IPS-NIHi11 (cell line): Measurements from ENCODE around the gene EPS15.
A peak's percentile ranks its signal among the peaks of the same experiment; 100 is the strongest.
"Not testable (repeated sequence)": the region's sequence is repeated elsewhere in the genome, so short reads cannot be mapped to it uniquely, and the experiment has no call there.

Experiments used
- DNase-seq: peaks from one replicate; pipeline ENCODE4 v3.0.0; 2012; ENCODE audit warnings: mixed read lengths, low spot score

EPS15 gene

DNA sequence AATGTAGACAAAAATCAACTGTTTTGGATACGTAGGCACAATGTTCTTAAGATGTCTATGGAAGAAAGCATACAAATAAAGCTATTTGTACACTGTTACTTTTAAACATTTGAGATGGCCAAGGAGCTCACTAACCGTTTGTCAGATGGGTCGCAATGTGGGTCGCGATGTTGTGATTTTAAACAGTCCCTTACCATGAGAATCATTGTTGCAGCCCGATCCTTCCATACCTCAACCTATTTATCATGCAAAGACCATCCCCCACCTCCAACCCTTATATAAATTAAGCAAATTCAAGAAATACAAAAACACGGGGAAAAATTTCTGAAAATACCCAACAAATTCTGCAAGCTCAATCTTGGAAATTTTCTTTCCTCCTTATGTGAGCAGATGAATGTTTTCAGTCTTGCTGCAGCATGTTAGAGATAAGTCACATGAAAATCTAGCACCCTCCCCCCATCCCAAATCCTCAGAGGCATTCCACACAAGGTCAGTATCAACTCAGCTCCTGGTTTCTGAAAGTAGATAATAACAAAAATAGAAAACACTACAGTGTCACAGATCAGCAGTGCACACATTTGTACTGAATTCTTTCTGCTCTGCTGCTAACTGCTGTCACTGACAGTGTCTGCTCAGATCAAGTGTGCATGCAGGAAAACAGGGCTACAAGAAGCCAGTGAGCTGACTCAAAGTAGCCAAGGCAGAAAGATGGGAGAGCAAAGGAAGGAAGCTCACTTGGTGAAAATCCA, 95.8 kb downstream of the EPS15 start:
- peak; percentile 11 for DNase-seq

GRCh38 chr1:51422367-51423072, 96.5 kb downstream of the EPS15 start:
- DNase-seq = no peak

DNA sequence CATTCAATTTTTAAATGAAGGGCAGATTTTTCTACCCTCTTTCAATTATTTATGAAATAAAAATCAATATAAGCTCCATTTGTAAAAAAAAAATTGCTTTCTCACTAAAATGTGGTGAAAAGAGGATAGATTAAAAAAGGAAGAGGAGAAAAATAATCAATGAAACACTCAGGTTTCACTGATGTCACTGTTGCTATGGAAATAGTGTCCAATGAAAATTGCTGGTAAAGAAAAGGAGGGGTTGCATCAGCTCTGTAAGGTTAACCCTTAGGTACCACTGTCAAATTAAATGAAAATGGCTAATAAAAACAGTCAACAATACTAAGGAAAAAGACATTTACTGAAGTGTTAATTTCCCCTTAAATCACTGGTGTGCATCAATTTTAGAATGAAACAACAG, 97.1 kb downstream of the EPS15 start:
- DNase-seq = peak; percentile 78

- no peak for DNase-seq
These were observed 98.0 kb downstream of the EPS15 start for GRCh38 chr1:51420867-51421627.

- DNase-seq = no peak
These were observed 100.6 kb downstream of the EPS15 start for GRCh38 chr1:51418384-51418959.

- DNase-seq = no peak
These were observed 101.3 kb downstream of the EPS15 start for GRCh38 chr1:51417496-51418383.

GRCh38 chr1:51416910-51417309, 102.2 kb downstream of the EPS15 start:
- no peak for DNase-seq

DNA sequence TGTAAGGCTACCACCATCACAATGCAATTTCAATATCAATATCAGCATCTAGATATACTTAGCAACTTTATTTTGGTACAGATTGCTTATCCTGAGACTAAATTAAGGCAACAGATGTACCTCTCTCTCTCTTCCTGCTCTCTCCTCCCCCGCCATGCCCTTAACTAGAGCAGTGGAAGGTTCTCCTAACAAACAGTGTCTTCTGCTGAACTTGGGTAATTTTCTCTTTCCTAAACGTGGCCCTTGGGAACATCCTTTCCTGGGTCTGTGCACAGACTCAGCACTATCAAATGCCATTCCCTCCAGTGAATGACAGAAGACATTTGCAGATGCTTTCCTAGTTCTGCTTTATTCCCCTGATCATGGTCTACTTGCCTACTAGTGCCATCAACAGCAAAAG, 103.1 kb downstream of the EPS15 start:
- no peak for DNase-seq

- DNase-seq = no peak
These were observed 104.3 kb downstream of the EPS15 start for GRCh38 chr1:51414811-51415210.

DNA sequence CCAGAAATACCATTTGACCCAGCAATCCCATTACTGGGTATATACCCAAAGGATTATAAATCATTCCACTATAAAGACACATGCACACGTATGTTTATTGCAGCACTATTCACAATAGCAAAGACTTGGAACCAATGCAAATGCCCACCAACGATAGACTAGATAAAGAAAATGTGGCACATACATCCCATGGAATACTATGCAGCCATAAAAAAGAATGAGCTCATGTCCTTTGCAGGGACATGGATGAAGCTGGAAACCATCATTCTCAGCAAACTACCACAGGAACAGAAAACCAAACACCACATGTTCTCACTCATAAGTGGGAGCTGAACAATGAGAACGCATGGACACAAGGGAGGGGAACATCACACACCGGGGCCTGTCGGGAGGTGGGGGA, 107.2 kb downstream of the EPS15 start:
- not testable (repeated sequence) for DNase-seq

DNA sequence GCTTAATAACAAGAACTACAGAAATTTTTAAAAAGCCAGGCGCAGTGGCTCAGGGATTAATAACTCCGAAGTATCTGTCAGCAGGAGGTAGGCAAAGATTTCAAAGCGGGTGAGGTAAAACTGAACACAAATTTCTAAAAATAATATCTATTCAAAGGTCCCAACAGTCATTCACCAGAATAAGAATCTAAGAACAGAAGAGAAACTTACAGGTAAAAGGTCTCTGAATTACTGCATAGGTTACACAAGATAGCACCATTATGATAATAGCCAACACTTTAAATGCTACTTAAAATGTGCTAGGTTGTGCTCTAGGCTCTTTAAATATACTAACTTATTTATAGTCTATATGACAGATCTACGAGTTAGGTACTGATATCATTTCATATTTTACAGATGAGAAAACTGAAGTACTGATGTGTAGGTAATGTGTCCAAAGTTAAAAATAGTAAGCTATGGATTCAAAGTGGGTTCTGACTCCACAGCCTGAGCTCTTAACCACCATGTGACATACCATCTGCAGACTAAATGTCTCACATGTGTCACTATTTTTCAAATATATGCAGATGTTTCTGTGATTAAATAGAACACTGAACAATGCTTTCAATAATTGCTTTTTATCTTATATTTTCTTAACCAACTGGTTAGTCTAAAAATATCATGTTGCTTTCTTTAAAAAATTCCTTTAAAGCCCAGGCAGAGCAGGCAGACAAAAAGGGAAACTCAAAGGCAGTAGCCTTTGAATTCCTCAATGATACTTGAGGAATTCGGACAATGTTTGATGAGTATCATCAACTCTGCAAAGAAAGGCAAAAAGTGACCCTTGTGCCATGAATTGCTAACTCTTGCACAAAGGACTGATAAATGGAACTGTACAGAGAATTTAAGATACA, 108.3 kb downstream of the EPS15 start:
- DNase-seq = no peak

DNA sequence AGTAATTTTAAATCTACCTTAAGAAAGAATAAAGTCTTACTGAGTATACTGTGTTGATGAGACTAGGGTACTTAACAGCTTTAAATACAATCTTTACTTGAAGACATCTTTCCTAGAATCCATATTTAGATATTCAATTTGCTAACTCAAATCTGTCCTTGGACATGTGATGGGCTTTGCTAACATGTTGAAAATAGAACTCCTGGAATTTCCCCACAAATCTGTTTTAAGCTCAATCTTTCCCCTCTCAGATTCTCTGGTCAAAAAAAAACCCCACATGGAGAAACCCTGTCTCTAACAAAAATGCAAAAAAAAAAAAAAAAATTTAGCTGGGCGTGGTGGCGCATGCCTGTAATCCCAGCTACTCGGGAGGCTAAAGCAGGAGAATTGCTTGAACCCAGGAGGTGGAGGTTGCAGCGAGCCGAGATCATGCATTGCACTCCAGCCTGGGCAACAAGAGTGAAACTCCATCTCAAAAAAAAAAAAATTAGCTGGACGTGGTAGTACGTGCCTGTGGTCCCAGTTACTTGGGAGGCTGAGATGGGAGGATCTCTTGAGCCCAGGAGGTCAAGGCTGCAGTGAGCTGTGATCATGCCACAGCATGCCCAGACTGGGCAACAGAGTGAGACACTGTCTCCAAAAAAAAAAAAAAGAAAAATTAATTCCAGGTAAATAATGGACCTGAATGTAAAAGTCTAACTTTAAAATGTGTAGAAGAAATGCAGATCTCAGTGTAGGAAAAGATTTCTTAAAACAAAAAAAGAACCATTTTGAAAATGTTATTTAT, 109.1 kb downstream of the EPS15 start:
- DNase-seq = not testable (repeated sequence)

DNA sequence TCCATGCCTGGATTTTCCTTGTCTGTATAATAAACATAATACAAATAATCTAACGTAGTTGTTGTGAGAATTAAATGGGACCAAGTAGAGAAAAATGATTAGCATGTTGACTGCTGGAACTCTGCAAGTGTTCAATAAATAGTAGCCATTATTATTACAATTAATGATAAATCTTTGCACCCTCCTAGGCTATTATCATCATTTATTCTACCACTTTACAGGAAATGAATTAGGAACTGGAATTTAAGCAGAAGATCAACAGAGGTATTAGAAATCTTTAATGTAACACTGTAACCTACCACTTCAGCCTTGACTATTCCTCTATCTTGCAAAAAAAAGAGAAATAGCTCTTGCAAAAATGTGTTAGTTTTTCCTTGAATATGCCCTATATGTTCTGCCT, 126.8 kb downstream of the EPS15 start:
- no peak for DNase-seq

- not testable (repeated sequence) for DNase-seq
These were observed 128.4 kb downstream of the EPS15 start for GRCh38 chr1:51390641-51391040.

GRCh38 chr1:51387288-51387687, 131.8 kb downstream of the EPS15 start:
- DNase-seq = not testable (repeated sequence)

- not testable (repeated sequence) for DNase-seq
These were observed 132.8 kb downstream of the EPS15 start for GRCh38 chr1:51386259-51386658.

- no peak for DNase-seq
These were observed 133.3 kb downstream of the EPS15 start for GRCh38 chr1:51385776-51386175.

- DNase-seq = no peak
These were observed 137.1 kb downstream of the EPS15 start for GRCh38 chr1:51381964-51382363.

GRCh38 chr1:51380936-51381335, 138.1 kb downstream of the EPS15 start:
- no peak for DNase-seq

DNA sequence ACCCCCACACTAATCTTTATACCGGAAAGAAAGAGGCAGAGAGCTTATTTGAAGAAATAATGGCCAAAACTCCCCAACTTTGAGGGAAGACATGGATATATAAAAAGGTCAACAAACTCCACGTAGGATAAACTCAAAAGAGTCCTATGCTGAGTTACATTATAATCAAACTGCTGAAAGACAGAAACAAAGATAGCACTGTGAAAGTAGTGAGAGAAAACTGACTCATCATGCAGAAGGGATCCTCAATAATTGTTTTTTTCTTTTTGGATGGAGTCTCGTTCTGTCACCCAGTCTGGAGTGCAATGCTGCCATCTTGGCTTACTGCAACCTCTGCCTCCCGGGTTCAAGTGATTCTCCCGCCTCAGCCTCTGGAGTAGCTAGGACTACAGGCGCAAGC, 140.2 kb downstream of the EPS15 start:
- no peak for DNase-seq
